WTC11 (cell line): ENCODE data around the gene EML2. TPM values are rescaled to one million over a fixed set of nuclear protein-coding genes. Genes with fewer than 3 reads are reported as not detected.

Experiments used
- ATAC-seq: fragments of 200-7000 bp; cut with Tn5 transposase; 2 replicates; pipeline ENCODE4 v1.10.0; 2021; ENCODE audit warnings: mild to moderate bottlenecking, moderate library complexity
- CTCF ChIA-PET: fragments of 300-600 bp; sonication (Branson Sonifier 250); formaldehyde crosslinking; loops from one replicate; lab custom pipeline; 2021; ENCODE audit warnings: antibody characterized with exemption; lab: Charles Lee
- POLR2A ChIA-PET: fragments of 350-600 bp; sonication (Branson Sonifier 250); formaldehyde crosslinking; loops from one replicate; lab custom pipeline; 2021; ENCODE audit warnings: antibody characterized with exemption; lab: Charles Lee
- DNase-seq: peaks from one replicate; pipeline ENCODE4 v3.0.0; 2021; ENCODE audit warnings: low spot score
- H3K27ac Mint-ChIP-seq: 2 replicates; pipeline ENCODE4 v1.8.0; 2021; ENCODE audit warnings: mixed read lengths
- H3K27me3 Mint-ChIP-seq: 2 replicates; pipeline ENCODE4 v1.8.0; 2021; ENCODE audit warnings: low read depth, mild to moderate bottlenecking, moderate library complexity, mixed read lengths
- H3K36me3 Mint-ChIP-seq: 2 replicates; pipeline ENCODE4 v1.8.0; 2021; ENCODE audit warnings: mixed read lengths
- H3K4me1 Mint-ChIP-seq: 2 replicates; pipeline ENCODE4 v1.8.0; 2022; ENCODE audit warnings: mixed read lengths
- H3K4me3 Mint-ChIP-seq: 2 replicates; pipeline ENCODE4 v1.8.0; 2021; ENCODE audit warnings: mild to moderate bottlenecking, moderate library complexity, mixed read lengths
- H3K9me3 Mint-ChIP-seq: 2 replicates; pipeline ENCODE4 v1.8.0; 2021; ENCODE audit warnings: mixed read lengths
- ATF1 ChIP-seq: sonication (generic); formaldehyde crosslinking; IDR thresholded peaks from 2 replicates; pipeline ENCODE4 v1.8.1; 2023; ENCODE audit warnings: mild to moderate bottlenecking, moderate library complexity, missing genetic modification reagents
- CREB1 ChIP-seq: sonication (generic); formaldehyde crosslinking; IDR thresholded peaks from 2 replicates; pipeline ENCODE4 v1.8.0; 2023; ENCODE audit warnings: mild to moderate bottlenecking, missing genetic modification reagents
- ESRRA ChIP-seq: sonication (generic); formaldehyde crosslinking; IDR thresholded peaks from 2 replicates; pipeline ENCODE4 v1.8.1; 2022; ENCODE audit warnings: mild to moderate bottlenecking, missing genetic modification reagents, borderline replicate concordance
- NFATC4 ChIP-seq: fragments of 250-450 bp; sonication (Bioruptor Pico); IDR thresholded peaks from 2 replicates; pipeline ENCODE4 v1.9.0; 2021; ENCODE audit warnings: mild to moderate bottlenecking
- TEAD1 ChIP-seq: sonication (generic); formaldehyde crosslinking; IDR thresholded peaks from 2 replicates; pipeline ENCODE4 v1.8.0; 2022; ENCODE audit warnings: mild to moderate bottlenecking, missing genetic modification reagents
- TEAD4 ChIP-seq: sonication (generic); formaldehyde crosslinking; IDR thresholded peaks from 2 replicates; pipeline ENCODE4 v1.8.0; 2022; ENCODE audit warnings: mild to moderate bottlenecking, missing genetic modification reagents
- ZNF121 ChIP-seq: sonication (generic); formaldehyde crosslinking; IDR thresholded peaks from 2 replicates; pipeline ENCODE4 v1.8.0; 2023; ENCODE audit warnings: missing genetic modification reagents
- ZNF232 ChIP-seq: sonication (generic); formaldehyde crosslinking; IDR thresholded peaks from 2 replicates; pipeline ENCODE4 v1.8.0; 2022; ENCODE audit warnings: mild to moderate bottlenecking, missing genetic modification reagents
- ZNF263 ChIP-seq: sonication (generic); formaldehyde crosslinking; IDR thresholded peaks from 2 replicates; pipeline ENCODE4 v1.8.1; 2022; ENCODE audit warnings: low read depth, mild to moderate bottlenecking, moderate library complexity, missing genetic modification reagents
- ZNF317 ChIP-seq: sonication (generic); formaldehyde crosslinking; IDR thresholded peaks from 2 replicates; pipeline ENCODE4 v1.8.1; 2023; ENCODE audit warnings: low read depth, mild to moderate bottlenecking, moderate library complexity, missing genetic modification reagents, borderline replicate concordance
- total RNA-seq: library from RNA; stranded (reverse); gene quantifications from 3 replicates; pipeline ENCODE4 v1.2.3, GENCODE V29; 2021
- TF ChIP-seq, protein P1 (sequence below): sonication (generic); formaldehyde crosslinking; IDR thresholded peaks from 2 replicates; pipeline ENCODE4 v1.8.1; 2023; ENCODE audit warnings: mild to moderate bottlenecking, missing genetic modification reagents
- TF ChIP-seq, protein P2 (sequence below): sonication (generic); formaldehyde crosslinking; IDR thresholded peaks from 2 replicates; pipeline ENCODE4 v1.8.1; 2022; ENCODE audit warnings: missing genetic modification reagents, borderline replicate concordance
- TF ChIP-seq, protein P3 (sequence below): sonication (generic); formaldehyde crosslinking; IDR thresholded peaks from 2 replicates; pipeline ENCODE4 v1.8.1; 2023; ENCODE audit warnings: mild to moderate bottlenecking, moderate library complexity, missing genetic modification reagents
- TF ChIP-seq, protein P4 (sequence below): fragments of 250-450 bp; sonication (Bioruptor Pico); conservative IDR thresholded peaks from 2 replicates; pipeline ENCODE4 v1.9.0; 2021; ENCODE audit warnings: mild to moderate bottlenecking
- TF ChIP-seq, protein P5 (sequence below): sonication (generic); formaldehyde crosslinking; IDR thresholded peaks from 2 replicates; pipeline ENCODE4 v1.8.0; 2023; ENCODE audit warnings: mild to moderate bottlenecking, missing genetic modification reagents

EML2 gene
- total RNA-seq, 1 experiment from 2014 or later = 63.3 TPM

DNA sequence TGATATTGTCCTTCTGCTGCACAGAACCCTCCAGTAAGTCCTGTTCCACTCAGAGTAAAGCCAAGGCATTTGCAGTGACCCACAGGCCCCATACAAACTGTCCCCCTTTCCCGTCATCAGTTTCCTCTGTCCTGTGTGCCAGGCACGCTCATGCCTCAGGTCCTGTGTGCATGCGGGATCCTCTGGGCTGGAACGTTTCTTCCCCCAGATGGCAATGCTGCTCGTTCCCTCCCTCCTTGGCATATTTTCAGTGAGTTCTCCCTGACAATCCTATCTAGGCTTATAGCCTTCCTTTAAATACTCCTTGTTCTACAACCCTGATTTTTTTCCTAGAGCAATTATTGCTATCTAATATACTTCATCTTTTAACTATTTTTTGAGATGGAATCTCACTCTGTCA is 60.3 kb downstream of the EML2 start:
- H3K36me3 Mint-ChIP-seq = no peaks in the 10 kb centered on the region
- H3K4me3 Mint-ChIP-seq = no peak overlapping the region
- no peaks in the 10 kb centered on the region for H3K27me3 Mint-ChIP-seq
- CTCF ChIA-PET = interaction anchor here (2.4 kb wide), 1 partner anchor 20 kb away, joined by 16 read pairs; no protein-coding TSS in a partner anchor
- peaks cover 36% of the 10 kb centered on the region for H3K4me1 Mint-ChIP-seq
- ATAC-seq (no peak), DNase-seq (no peak)
- H3K27ac Mint-ChIP-seq = peak overlapping the region; percentile 86; the same call in 1 of the 2 replicates
- POLR2A ChIA-PET = no interaction called here
- TF ChIP-seq, protein P1, sequence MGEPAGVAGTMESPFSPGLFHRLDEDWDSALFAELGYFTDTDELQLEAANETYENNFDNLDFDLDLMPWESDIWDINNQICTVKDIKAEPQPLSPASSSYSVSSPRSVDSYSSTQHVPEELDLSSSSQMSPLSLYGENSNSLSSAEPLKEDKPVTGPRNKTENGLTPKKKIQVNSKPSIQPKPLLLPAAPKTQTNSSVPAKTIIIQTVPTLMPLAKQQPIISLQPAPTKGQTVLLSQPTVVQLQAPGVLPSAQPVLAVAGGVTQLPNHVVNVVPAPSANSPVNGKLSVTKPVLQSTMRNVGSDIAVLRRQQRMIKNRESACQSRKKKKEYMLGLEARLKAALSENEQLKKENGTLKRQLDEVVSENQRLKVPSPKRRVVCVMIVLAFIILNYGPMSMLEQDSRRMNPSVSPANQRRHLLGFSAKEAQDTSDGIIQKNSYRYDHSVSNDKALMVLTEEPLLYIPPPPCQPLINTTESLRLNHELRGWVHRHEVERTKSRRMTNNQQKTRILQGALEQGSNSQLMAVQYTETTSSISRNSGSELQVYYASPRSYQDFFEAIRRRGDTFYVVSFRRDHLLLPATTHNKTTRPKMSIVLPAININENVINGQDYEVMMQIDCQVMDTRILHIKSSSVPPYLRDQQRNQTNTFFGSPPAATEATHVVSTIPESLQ (CRISPR knock-in tag) = no peak
- no peak for TF ChIP-seq NFATC4 (CRISPR knock-in tag)
- TF ChIP-seq ZNF121 (CRISPR knock-in tag) = no peak
- TF ChIP-seq ESRRA (CRISPR knock-in tag) = no peak
- TF ChIP-seq ZNF263 = no peak
- TF ChIP-seq ZNF232 (CRISPR knock-in tag) = no peak
- TF ChIP-seq, protein P2, sequence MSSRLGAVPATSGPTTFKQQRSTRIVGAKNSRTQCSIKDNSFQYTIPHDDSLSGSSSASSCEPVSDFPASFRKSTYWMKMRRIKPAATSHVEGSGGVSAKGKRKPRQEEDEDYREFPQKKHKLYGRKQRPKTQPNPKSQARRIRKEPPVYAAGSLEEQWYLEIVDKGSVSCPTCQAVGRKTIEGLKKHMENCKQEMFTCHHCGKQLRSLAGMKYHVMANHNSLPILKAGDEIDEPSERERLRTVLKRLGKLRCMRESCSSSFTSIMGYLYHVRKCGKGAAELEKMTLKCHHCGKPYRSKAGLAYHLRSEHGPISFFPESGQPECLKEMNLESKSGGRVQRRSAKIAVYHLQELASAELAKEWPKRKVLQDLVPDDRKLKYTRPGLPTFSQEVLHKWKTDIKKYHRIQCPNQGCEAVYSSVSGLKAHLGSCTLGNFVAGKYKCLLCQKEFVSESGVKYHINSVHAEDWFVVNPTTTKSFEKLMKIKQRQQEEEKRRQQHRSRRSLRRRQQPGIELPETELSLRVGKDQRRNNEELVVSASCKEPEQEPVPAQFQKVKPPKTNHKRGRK (CRISPR knock-in tag) = no peak
- TF ChIP-seq ZNF317 (CRISPR knock-in tag) = no peak
- TF ChIP-seq ATF1 = no peak
- no peaks in the 10 kb centered on the region for H3K9me3 Mint-ChIP-seq

DNA sequence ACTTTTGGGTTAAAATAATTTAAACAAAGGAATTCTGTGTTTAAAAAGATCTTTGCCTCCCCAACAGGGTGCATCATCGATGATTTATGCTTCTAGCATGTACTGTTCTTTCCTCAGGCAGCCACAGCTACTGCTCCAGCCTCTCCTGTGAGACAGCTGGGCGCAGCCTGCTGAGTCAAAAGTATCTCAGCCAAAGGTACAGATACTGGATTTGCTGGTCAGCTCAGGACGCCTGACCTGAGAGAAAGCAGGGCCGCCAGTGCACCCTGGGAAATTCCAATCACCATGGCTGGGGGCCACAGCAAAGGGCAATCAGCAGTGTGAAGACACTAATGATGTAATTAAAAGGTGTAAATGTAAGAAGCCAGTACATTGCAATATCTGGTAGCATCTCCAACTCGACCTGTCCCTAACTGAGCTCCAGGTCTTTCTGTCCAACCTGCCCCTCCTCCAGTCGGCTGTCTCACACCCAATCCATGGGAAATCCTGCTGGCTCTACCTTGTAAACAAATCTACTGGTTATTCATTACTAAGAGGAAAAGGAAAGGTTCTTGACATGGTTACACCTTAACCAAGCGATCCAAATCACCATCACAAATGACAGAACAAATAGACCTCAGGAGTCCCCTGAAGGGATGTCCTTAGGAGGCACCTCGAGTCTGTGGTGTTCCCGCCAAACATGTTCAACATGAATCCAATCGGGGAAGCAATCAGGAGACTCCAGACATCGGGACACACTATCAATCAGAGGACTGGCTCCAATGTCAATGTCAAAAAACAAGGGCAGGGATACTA is 61.9 kb downstream of the EML2 start:
- H3K4me3 Mint-ChIP-seq = peak overlapping the region; percentile 20
- no peaks in the 10 kb centered on the region for H3K9me3 Mint-ChIP-seq
- TF ChIP-seq, protein P3, sequence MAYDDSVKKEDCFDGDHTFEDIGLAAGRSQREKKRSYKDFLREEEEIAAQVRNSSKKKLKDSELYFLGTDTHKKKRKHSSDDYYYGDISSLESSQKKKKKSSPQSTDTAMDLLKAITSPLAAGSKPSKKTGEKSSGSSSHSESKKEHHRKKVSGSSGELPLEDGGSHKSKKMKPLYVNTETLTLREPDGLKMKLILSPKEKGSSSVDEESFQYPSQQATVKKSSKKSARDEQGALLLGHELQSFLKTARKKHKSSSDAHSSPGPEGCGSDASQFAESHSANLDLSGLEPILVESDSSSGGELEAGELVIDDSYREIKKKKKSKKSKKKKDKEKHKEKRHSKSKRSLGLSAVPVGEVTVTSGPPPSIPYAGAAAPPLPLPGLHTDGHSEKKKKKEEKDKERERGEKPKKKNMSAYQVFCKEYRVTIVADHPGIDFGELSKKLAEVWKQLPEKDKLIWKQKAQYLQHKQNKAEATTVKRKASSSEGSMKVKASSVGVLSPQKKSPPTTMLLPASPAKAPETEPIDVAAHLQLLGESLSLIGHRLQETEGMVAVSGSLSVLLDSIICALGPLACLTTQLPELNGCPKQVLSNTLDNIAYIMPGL (CRISPR knock-in tag) = no peak
- TF ChIP-seq CREB1 (CRISPR knock-in tag) (no peak), TEAD4 (no peak), ZNF263 (no peak), TEAD1 (CRISPR knock-in tag) (no peak)
- TF ChIP-seq, protein P4, sequence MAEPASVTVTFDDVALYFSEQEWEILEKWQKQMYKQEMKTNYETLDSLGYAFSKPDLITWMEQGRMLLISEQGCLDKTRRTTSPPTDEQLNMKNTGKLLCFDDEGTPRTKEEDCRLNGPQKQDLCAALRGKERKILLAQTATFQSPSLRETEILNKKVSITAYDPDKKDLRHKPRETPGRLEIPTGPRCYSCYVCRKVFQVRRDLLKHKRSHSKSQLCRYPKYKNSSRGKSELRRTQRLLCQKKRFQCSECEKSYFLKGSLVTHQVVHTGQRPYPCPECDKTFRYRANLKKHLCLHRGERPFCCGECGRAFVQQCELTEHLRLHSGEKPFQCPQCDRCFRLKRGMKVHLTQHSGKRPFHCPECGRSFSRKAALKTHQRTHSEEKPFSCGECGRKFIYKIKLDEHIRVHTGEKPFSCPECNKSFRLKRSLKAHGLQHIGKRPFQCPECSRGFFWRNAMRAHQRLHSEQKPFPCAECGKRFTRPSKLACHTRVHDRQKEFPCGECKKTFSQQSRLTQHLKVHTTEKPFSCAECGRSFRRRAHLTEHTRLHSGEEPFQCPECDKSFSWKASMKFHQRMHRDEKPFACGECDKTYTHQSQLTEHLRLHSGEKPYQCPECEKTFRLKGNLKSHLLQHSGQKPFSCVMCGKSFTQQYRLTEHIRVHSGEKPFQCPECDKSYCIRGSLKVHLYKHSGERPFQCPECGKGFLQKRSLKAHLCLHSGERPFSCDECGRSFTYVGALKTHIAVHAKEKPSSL (CRISPR knock-in tag) = no peak
- TF ChIP-seq, protein P5, sequence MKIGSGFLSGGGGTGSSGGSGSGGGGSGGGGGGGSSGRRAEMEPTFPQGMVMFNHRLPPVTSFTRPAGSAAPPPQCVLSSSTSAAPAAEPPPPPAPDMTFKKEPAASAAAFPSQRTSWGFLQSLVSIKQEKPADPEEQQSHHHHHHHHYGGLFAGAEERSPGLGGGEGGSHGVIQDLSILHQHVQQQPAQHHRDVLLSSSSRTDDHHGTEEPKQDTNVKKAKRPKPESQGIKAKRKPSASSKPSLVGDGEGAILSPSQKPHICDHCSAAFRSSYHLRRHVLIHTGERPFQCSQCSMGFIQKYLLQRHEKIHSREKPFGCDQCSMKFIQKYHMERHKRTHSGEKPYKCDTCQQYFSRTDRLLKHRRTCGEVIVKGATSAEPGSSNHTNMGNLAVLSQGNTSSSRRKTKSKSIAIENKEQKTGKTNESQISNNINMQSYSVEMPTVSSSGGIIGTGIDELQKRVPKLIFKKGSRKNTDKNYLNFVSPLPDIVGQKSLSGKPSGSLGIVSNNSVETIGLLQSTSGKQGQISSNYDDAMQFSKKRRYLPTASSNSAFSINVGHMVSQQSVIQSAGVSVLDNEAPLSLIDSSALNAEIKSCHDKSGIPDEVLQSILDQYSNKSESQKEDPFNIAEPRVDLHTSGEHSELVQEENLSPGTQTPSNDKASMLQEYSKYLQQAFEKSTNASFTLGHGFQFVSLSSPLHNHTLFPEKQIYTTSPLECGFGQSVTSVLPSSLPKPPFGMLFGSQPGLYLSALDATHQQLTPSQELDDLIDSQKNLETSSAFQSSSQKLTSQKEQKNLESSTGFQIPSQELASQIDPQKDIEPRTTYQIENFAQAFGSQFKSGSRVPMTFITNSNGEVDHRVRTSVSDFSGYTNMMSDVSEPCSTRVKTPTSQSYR (CRISPR knock-in tag) = no peak
- H3K27ac Mint-ChIP-seq = peak overlapping the region; percentile 91
- no peaks in the 10 kb centered on the region for H3K36me3 Mint-ChIP-seq
- ChIA-PET POLR2A (no interaction called here), CTCF (interaction anchor here (1.3 to 2.4 kb wide), 3 partner anchors 14 to 64 kb away, joined by 6 to 16 read pairs (median 12); no protein-coding TSS in a partner anchor)
- no peaks in the 10 kb centered on the region for H3K27me3 Mint-ChIP-seq
- H3K4me1 Mint-ChIP-seq = peaks cover 25% of the 10 kb centered on the region
- DNase-seq (no peak), ATAC-seq (peak; percentile 83)
